Measurements from ENCODE around the gene RPRD1B.
"Not testable (repeated sequence)": the region's sequence is repeated elsewhere in the genome, so short reads cannot be mapped to it uniquely, and the experiment has no call there.

The RPRD1B gene

GRCh38 chr20:38000293-38000692 is 33.3 kb upstream of the RPRD1B start:
- H3K4me3 ChIP-seq (ENCODE audit: low read depth, low read length): no peak overlapping the region
- DNase-seq (ENCODE audit: low read depth): no peak

GRCh38 chr20:38001173-38001875 is 32.2 kb upstream of the RPRD1B start:
- H3K4me3 ChIP-seq (ENCODE audit: low read depth, low read length): no peak overlapping the region
- DNase-seq (ENCODE audit: low read depth): no peak

DNA sequence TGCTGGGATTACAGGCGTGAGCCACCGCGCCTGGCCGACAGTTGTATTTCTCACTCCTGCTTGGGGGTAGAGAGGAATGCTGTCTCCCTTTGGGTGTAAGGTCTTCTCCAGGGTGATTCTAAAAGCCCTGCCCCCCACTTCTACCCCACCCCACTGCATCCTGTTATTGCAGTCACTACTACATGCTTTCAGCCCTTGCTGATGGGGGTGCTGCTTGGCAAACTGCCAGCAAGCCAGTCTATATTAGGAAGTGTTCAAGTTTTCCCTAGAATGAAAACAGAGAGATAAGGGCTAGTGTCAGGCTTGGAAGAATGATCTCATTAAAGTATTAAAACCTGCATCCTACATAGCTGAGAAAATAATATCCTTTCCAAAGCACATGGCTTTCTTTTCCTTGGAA is 31.6 kb upstream of the RPRD1B start:
- H3K4me3 ChIP-seq (ENCODE audit: low read depth, low read length): no peak overlapping the region
- DNase-seq (ENCODE audit: low read depth): no peak

GRCh38 chr20:38002422-38002821 is 31.1 kb upstream of the RPRD1B start:
- H3K4me3 ChIP-seq (ENCODE audit: low read depth, low read length): no peak overlapping the region
- DNase-seq (ENCODE audit: low read depth): no peak

- no peak overlapping the region for H3K4me3 ChIP-seq (ENCODE audit: low read depth, low read length)
- DNase-seq (ENCODE audit: low read depth): no peak
Measured at GRCh38 chr20:38004416-38004815, 29.1 kb upstream of the RPRD1B start.

DNA sequence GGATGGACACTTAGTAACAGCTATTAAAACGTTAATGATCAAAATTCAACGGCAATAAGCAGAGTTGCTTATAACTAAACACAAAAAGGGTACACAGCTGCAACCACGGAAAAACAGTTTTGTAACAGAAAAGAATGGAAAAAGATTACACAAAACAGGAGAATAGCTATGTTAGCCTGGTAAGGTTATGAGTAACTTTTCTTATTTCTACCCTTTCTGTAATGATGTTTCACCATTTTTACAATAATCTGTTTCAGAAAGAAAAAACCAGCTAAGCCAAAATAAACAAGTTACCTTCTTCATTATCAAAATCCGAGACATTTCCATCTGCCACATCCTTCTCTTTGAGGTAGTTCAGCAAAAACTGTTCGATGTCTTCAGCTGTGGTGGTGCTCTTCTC is 27.6 kb upstream of the RPRD1B start:
- no peak for DNase-seq (ENCODE audit: low read depth)
- no peak overlapping the region for H3K4me3 ChIP-seq (ENCODE audit: low read depth, low read length)

DNA sequence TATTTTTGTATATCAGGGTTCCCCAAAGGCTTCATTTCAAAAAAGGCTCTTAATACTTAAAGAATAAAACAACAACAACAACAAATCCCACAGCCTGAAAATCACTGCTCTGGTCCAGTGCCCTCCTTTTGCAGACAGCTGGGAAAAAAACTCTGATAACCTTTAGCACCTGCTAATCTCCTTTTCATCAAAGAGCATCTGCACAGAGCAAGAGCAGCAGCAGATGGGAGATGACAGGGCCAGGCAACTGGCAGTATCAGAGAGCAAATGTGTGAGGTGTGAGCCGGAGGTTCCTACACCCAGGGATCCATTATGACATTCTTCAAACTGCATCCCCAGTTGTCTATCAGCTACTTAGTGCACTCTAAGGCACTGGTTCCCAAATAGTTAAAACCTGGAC is 26.0 kb upstream of the RPRD1B start:
- H3K4me3 ChIP-seq (ENCODE audit: low read depth, low read length): no peak overlapping the region
- no peak for DNase-seq (ENCODE audit: low read depth)

GRCh38 chr20:38008233-38008944 is 25.2 kb upstream of the RPRD1B start:
- no peak overlapping the region for H3K4me3 ChIP-seq (ENCODE audit: low read depth, low read length)
- DNase-seq (ENCODE audit: low read depth): no peak

GRCh38 chr20:38009416-38009815 is 24.1 kb upstream of the RPRD1B start:
- DNase-seq (ENCODE audit: low read depth); H3K4me3 ChIP-seq (ENCODE audit: low read depth, low read length): not testable (repeated sequence)

GRCh38 chr20:38011696-38012095 is 21.9 kb upstream of the RPRD1B start:
- no peak overlapping the region for H3K4me3 ChIP-seq (ENCODE audit: low read depth, low read length)
- no peak for DNase-seq (ENCODE audit: low read depth)

DNA sequence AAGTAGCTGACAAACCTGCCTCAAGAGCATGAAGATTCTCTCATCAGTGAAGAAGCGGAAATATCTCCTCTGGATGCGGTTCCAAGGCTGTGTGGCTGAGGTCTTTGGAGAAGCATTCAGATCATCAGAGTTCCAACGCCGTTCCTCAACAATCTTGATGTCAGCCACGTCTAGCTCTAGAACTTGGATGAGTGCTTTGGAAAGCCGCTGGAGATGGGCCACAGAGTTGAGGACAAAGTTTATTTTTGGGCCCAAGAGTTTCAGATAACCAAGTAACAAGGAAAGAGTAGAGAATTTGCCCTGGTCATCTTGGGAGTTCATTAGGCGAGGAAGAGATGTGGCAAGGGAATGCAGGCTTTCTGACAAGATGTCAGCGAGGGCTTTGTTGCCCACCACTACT is 21.2 kb upstream of the RPRD1B start:
- no peak for DNase-seq (ENCODE audit: low read depth)
- no peak overlapping the region for H3K4me3 ChIP-seq (ENCODE audit: low read depth, low read length)

- H3K4me3 ChIP-seq (ENCODE audit: low read depth, low read length): no peak overlapping the region
- DNase-seq (ENCODE audit: low read depth): no peak
Measured at GRCh38 chr20:38013887-38014286, 19.7 kb upstream of the RPRD1B start.

GRCh38 chr20:38017959-38018358 is 15.6 kb upstream of the RPRD1B start:
- no peak for DNase-seq (ENCODE audit: low read depth)
- no peak overlapping the region for H3K4me3 ChIP-seq (ENCODE audit: low read depth, low read length)

GRCh38 chr20:38018385-38018784 is 15.2 kb upstream of the RPRD1B start:
- DNase-seq (ENCODE audit: low read depth): no peak
- no peak overlapping the region for H3K4me3 ChIP-seq (ENCODE audit: low read depth, low read length)

- H3K4me3 ChIP-seq (ENCODE audit: low read depth, low read length): no peak overlapping the region
- no peak for DNase-seq (ENCODE audit: low read depth)
Measured at GRCh38 chr20:38021087-38021772, 12.3 kb upstream of the RPRD1B start.

DNA sequence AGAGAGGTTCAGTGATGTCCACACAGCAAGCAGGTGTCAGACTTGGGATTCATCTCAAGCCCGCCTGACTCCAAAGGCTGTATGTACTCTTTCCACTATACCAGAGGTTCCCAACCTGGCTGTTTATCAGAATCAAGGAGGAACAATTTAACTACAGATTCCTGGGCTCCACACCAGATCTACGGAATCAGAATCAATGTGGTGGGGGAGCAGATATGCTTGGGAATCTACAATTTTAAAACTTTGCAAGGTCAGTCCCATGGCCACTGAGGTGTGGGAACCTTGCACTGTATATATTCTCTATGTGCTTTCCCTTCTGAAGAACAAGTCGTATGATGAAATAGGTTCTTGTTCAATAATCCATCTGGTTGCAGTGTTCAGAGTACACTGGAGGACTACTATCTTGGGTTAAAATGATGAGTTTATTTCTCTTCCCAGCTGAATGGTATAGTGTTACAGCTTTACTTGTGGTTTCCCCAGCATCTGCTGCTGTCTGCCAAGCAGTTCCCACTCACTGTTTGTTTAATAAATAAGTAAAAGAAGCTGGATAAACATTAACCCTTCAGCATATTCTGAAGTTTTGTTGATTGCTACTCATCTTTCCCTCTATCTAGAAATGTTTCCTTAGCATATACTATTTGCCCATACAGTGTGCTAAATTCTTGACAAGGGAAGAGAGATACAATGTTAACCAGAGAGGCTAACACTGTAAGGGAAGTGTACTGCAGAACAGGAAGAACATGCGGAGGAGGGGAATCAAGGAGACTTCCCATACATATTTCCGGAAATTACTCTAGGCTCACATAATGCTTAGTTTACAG is 10.2 kb upstream of the RPRD1B start:
- H3K4me3 ChIP-seq (ENCODE audit: low read depth, low read length): no peak overlapping the region
- DNase-seq (ENCODE audit: low read depth): peak; percentile 81

DNA sequence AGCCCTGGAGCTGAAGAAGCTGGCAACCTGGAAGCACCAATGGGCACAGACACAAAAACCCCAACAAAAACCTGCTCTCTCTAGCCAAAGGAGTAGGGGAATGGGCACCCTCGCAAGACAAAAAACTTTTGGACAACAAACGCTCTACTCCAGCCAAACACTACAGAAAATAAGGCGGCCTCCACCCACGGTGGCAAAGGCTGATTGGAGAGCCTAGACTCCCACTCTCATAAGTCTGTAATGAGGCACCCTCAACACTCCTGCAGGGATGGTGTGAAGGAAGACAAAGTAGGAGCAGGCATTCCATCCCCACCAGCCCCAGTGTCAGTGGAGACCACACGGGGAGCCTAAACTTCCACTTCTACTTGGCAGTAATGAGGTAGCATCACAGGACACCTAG is 9.1 kb upstream of the RPRD1B start:
- no peak for DNase-seq (ENCODE audit: low read depth)
- no peak overlapping the region for H3K4me3 ChIP-seq (ENCODE audit: low read depth, low read length)

- DNase-seq (ENCODE audit: low read depth): no peak
- H3K4me3 ChIP-seq (ENCODE audit: low read depth, low read length): no peak overlapping the region
Measured at GRCh38 chr20:38029453-38029852, 4.1 kb upstream of the RPRD1B start.

- H3K4me3 ChIP-seq (ENCODE audit: low read depth, low read length): no peak overlapping the region
- no peak for DNase-seq (ENCODE audit: low read depth)
Measured at GRCh38 chr20:38031957-38032356, 1.6 kb upstream of the RPRD1B start.

Measured in skeletal muscle cell (primary cell).